NCI-H1417 (cell line): Measurements from ENCODE around the gene TBC1D22A.

Experiments
- DNase-seq, 3 experiments: peaks; one replicate each; lab custom pipeline; 2025; lab: John Stamatoyannopoulos, UW

The TBC1D22A gene

GRCh38 chr22:46958191-46958590 lies 195.7 kb downstream of the TBC1D22A start:
- DNase-seq = no peak

GRCh38 chr22:46958658-46959057 lies 196.2 kb downstream of the TBC1D22A start:
- no peak for DNase-seq

- no peak for DNase-seq
These were observed 196.9 kb downstream of the TBC1D22A start for GRCh38 chr22:46959369-46959768.

- peak in 2 of 3 experiments; percentile 9 to 12 for DNase-seq
These were observed 199.3 kb downstream of the TBC1D22A start for GRCh38 chr22:46961591-46962295.

GRCh38 chr22:46962406-46962805 lies 200.0 kb downstream of the TBC1D22A start:
- DNase-seq = peak in 1 of 3 experiments; percentile 3

GRCh38 chr22:46963672-46964545 lies 201.5 kb downstream of the TBC1D22A start:
- peak; percentile 50 to 91 (median 75) for DNase-seq

GRCh38 chr22:46964773-46965550 lies 202.5 kb downstream of the TBC1D22A start:
- no peak for DNase-seq

GRCh38 chr22:46965555-46966494 lies 203.4 kb downstream of the TBC1D22A start:
- DNase-seq = no peak

- no peak for DNase-seq
These were observed 204.0 kb downstream of the TBC1D22A start for GRCh38 chr22:46966495-46966845.

- no peak for DNase-seq
These were observed 204.4 kb downstream of the TBC1D22A start for GRCh38 chr22:46966846-46967245.

- DNase-seq = no peak
These were observed 205.3 kb downstream of the TBC1D22A start for GRCh38 chr22:46967445-46968358.

GRCh38 chr22:46968359-46968740 lies 205.9 kb downstream of the TBC1D22A start:
- no peak for DNase-seq

- DNase-seq = no peak
These were observed 206.4 kb downstream of the TBC1D22A start for GRCh38 chr22:46968848-46969247.

- DNase-seq = no peak
These were observed 207.0 kb downstream of the TBC1D22A start for GRCh38 chr22:46969491-46969890.

- no peak for DNase-seq
These were observed 207.5 kb downstream of the TBC1D22A start for GRCh38 chr22:46969961-46970360.

- DNase-seq = no peak
These were observed 208.1 kb downstream of the TBC1D22A start for GRCh38 chr22:46970411-46971098.

GRCh38 chr22:46971099-46971763 lies 208.8 kb downstream of the TBC1D22A start:
- DNase-seq = peak in 2 of 3 experiments; percentile 39 to 48

GRCh38 chr22:46971764-46972125 lies 209.3 kb downstream of the TBC1D22A start:
- DNase-seq = no peak

GRCh38 chr22:46972256-46972655 lies 209.8 kb downstream of the TBC1D22A start:
- DNase-seq = no peak
